GDM1 (cell line): Measurements from ENCODE around the gene SLCO3A1.

ENCODE experiments used
- DNase-seq: peaks from one replicate; lab custom pipeline; 2025; lab: John Stamatoyannopoulos, UW

SLCO3A1 gene

DNA sequence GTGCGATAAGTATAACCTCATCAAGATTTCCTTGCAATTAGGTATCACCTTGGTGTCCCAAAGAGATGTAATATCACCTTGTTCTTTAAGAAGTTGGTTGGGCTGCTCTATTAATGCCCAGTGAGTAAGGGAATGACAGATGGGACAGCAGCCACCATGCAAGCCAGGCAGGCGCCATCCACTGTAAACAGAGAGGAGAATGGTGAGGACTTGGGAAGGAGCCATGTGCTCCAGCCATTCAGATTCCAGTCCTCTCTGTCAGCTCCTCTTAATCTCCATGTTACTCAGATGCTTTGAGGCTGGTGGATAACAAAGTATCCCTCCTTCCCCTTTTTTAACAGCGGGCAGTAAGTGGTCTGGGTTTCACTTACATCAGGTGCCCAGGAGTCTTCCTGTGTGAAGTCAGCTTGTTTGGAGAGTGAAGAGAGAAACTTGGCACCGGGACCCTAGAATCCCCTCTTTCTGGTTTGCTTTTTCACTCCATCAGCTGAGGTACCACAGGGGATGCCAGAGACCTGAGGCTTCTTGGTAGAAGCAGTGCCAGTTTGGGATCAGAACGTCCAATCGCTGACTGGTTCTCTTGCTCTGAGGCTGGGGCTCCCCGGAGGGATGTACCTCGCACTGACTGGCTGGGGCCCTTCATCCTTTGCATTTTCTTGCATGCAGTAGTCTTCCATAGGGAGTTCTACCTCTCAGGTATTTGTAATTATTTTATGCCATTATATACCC is 29.5 kb downstream of the SLCO3A1 start:
- DNase-seq, result no peak

DNA sequence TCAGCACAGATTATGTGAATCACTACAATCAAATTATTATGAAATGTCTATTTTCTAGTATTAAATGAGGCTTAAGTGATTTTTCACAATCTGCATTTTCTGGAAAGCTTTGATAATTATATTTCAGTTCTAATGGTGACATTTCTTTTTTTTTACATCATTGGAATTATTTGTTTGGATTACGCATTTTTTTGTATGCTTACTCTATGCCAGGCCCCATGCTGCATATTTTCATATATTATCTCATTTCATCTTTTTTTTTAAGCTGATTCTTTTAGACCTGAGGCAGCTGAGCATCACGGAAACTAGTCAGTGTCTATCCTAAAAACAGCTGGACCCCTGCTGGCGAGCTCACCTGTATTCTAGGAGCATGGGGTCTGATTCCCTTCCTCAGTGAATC is 31.1 kb downstream of the SLCO3A1 start:
- no peak for DNase-seq

DNA sequence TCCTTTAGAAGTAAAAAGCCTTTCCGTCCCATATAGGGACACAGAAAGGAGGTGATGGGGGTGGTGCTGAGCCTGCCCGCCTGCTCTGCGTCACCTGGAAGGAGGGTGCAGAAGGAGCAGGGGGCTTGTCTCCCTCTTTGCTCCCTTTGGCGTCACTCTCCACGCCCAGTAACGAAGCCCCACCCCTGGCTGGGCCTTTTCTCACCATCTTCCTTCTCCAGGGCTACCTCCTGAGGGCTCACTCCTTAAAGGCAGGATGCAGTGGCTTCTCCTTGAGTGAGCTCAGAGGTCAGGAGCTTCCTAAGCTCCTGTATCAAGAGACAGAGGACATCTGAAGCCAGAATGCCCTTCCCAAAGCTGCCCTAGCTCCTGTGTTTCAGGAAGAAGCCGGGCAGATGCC is 31.5 kb downstream of the SLCO3A1 start:
- no peak for DNase-seq

DNA sequence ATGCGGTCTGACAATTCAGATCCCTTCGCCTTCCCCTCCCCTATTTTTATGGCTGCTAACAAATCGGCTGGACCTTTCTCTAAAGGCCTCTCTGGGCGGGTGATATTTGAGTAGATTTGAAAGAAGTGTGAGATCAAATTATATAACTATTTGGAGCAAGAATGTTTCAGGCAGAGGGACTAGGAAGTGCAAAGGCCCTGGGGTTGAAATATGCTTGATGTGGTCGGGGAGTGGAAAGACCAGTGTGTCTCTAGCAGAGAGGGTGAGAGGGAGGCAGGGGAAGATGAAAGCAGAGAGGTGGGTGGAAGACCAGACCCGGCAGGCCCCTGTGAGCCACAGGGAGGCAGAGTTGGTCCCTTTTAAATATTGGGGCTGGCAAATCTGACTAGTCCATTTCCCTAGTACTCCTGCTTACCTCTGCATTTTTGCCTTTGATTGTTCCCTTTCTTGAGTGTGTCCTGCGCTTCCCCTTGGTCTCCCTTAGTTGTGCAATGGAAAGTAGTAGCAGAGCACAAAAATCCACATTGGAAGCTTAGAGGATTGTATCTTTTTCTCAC is 32.3 kb downstream of the SLCO3A1 start:
- no peak for DNase-seq

DNA sequence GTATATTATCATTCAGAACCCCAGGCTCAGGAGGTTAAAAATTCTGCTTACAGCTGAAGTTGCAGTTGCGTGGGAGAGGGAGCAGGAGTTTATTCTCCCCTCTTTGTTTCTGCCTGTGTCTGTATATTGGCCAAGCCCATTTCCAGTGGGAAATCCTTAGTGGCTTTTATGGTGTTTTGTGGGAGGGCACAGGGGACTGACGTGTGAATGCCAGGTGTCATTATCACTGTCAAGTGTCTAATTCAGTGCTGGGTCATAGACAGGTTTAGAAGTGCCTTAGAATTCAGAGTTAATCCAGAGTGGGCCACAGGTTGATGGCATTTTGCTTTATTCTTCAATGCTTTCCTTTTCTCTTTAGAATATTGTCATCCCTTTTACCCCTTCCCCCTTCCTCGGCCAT is 33.4 kb downstream of the SLCO3A1 start:
- no peak for DNase-seq

DNA sequence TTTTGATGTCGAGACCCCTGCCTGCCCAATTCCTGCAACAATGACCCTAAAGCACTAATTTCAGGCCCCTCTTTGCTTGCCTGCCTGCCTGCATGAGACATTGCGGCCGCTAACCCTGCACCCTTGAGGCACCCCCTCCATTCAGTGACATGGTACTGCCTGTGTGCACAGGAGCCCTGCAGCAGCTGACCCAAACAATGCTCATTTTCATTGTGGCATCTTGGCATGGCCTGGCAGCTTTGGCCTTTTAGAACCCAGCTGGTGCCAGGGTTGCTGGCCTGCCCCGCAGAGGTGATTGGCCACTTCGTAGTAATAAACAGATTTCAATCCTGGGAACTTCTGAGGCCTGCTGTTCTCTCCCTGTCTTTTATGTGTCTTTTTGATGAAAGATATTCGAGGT is 33.8 kb downstream of the SLCO3A1 start:
- DNase-seq, result no peak

DNA sequence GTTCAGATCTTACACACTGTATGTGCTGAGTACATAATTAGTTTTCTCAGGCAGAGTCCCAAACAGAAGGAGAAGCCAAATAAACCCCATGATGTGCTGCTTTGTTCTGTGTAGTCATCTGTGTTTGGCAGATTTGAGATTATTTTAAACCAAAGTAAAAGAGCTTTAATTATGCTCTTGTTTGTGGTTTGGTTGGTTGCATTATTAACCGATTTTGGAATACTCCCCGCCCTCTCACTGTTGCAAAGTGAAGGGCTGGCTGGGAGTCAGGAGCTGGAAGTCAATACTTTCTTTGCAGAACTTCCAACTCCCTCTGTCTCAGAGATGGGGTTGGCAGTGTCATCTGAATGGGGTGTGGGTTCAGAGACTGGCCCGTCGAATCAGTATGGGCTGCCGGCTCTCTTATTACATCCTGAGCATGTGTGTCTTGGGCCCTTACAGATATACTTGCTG is 34.4 kb downstream of the SLCO3A1 start:
- no peak for DNase-seq

DNA sequence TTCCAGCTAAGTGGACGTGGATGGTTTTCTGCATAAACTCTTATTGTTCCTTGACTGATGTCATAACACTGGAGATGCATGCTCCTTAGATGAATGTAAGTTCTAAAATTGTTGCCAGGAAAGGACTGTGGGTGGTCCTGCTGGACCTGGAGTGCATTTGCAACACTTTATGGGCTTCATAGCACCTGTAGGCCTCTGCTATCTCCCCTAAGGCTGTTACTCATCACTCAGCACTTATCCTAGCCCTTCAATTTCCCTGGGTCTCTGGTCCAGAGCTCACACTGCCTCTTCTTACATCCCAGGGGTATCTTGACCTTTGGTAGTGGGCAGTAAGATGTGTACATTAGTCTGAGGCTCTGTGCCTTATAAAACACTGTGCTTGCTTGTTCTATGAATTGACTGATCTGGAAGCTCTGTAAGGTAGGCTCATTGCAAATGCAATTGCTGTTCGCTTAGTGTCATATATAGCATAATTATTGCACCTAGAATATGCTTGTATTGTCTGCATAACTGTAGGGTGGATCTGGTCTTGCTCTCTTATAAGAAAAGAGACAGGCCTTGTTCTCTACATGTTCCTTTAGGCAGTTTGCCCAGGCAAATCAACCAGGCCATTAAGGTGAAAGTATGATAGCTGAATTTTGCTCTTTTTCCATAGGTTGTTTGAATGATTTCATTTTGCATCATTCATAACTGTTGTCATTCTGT is 35.8 kb downstream of the SLCO3A1 start:
- DNase-seq, result no peak

DNA sequence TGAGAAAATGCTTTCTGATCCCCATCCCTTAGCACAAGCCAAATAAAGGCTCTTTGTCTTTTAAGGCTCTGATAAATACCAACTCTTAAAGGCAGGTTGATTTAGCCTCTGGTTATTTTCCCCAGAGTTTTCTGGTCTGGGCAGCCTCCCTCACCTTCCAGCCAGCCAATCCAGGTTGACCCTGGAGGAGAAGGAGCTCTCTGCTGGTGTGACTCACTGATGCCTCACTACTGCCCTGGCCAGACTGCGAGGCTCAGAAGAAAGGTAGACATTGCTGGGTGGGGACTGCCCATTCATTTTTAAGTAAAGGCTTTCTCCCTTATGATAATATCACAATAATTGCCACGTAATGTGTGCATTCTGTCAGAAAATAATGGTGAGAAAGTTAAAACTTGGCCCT is 37.1 kb downstream of the SLCO3A1 start:
- no peak for DNase-seq

DNA sequence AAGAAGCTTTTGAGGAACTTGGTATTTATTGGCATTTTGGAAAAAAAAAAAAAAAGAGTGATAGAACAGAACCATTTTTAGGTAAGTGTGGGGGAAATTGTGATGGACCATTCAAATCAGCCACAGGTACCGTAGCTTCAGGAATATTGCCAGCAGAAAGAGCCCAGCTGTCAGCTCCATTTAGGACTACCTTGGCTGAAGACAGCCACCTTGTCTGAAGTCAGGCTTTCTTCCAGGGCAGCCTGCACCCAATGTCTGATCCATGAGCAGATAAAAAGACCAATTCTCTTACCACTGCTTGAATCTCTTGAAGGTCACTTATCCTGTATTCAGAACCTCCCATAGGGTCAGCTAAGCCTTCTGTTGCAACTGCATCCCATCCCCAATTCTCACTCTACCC is 37.6 kb downstream of the SLCO3A1 start:
- DNase-seq, result no peak

DNA sequence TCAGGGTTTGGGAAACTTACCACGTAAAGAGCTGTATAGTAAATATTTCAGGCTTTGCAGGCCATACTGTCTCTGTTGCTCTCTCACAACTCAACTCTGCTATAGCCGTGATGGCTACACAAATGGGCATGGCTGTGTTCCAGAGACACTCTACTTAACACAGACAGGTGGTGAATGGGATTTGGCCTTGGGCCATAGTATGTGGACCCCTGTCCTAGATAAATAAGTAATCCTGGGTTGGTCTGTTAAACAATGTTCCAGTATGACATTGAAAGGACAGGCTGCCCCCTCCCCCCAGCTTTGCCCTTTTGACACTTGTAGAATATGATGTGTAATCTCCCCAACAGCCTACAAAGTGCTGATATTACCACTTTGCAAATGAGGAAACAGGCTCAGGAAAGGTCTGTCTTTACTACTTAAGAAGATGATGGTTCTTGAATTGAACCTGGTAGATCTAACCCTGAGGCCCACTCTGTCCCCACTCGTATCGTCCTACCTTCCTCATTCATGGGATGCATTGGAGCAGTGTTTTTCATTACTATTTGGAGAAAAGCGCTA is 38.4 kb downstream of the SLCO3A1 start:
- DNase-seq, result no peak

DNA sequence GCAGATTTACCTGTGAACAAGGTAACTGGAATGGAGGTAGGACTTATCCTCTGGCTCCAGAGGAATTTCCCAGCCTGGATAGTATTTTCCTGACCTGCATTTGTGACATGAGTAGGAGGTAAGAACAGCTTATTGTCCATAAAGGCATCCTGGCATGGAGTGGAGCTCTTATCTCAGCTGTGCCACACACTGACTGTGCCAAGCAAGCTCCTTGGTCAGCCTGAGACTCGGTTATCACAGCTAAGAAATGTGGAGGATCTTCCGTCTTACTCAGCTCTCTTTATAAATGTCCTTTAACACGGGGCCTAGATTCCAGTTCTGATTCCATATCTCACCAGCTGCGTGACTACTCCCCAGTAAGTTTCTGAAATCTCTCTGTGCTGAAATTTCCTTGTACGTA is 38.9 kb downstream of the SLCO3A1 start:
- DNase-seq, result no peak

DNA sequence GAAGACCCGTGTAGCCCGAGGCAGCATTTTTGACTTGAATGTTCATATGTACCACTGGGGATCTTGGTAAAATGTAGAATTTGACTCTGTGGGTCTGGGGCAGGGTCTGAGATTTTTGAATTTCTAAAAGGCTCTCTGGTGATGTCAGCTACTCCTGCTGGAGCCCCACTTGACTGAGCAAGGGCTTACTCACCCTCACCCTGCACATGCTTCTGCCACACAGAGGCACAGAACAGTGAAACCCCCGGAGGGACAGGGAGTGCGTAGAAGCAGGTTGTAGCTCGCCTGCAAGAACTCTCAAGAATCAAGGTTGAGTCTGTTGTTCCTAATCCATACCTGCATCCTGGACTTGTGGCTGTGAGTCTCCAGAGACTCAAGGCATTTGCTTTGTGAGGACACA is 41.1 kb downstream of the SLCO3A1 start:
- no peak for DNase-seq

DNA sequence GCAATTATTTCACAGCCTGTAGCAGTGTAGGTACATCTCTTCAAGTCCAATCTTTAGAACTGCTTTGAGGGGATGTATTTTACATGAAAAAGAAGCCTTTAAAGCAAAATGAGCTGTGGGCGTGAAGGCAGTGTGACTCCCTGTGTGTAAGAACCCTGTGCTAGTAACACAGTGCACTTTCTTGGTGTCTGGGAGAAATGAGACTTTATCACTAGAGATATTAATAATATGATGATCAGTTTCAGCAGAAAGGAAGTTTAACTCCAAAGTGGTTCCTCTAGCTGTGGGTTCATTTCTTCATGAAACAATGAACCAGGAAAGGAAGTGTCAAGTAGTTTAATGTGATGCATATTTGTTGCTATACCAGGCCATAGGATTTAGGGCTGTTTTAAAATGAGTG is 41.5 kb downstream of the SLCO3A1 start:
- no peak for DNase-seq

DNA sequence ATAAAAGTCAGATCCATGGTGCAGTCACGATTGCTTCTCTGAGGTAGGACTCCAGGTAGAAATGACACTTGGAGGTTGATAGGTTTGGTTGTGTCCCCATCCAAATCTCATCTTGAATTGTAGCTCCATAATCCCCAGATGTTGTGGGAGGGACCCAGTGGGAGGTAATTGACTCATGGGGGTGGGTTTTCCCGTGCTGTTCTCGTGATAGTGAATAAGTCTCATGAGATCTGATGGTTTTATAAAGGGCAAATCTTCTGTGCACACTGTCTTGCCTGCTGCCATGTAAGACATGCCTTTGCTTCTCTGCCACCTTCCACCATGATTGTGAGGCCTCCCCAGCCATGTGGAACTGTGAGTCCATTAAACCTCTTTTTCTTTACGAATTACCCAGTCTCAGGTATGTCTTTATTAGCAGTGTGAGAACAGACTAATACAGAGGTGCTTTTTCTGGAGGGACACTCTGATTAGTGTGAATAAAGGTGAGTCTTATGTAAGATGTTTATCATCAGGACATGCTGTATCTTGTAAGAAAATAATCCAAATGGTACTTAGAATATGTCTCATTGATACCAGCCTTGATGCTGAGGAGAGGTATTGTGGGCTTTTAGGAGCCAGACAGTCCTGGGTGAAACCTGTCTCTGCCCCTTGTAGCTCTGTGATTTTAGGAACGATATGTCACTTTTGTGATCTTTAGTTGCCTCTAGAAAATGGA is 43.0 kb downstream of the SLCO3A1 start:
- no peak for DNase-seq

DNA sequence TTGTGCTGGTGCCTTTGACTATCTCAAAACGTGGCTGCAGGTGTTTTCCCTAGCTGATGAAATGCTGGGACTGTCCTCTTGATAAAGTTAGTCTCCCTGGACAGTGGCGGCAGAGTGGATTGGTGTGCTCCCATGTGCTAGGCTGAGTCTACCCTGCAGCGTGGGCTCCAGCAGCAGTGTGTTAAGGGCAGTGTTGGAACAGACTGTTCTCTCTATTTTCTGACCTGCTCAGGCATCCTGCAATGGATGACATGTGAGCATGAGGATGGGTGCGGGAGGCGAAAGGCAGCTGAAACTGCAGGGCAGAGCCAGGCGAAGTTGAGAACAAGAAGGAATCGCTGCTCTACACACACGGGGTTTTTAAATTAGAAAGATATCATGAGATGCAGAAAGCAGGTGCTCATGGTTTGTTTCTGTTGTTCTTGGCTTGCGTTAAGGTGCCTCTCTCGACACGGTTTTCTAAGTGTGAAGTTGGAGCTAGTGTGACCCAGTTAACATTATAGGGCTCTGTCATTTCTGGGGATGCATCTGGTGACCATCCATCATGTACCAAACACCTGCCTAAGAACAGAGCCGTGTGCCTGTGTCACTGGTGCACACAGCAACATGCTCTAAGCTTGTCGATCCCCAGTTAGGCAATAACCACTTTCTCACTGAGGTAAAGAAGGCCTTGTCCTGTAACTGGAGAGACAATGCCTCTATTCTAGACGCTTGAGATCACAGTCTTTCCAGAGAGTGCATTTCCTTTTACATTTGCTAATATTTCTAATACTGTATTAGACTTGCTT is 44.3 kb downstream of the SLCO3A1 start:
- DNase-seq, result no peak

DNA sequence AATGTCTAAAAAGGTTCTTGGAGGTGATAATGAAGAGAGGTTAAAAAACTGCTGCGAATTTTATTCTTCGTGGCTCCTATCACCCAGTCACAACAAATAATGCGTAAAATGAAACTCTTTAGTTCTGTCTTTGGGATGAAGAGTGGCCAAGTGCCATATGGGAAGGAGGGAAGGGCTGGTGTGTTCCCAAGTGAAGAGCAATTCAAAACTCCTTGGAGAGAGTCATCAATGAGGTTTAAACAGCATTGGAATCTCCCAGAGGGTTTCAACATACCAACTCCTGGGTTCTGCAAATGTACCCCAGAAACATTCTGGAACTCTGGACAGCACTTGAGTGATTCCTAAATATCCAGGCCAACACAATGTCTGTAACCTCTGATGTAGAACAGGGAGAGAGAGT is 45.3 kb downstream of the SLCO3A1 start:
- no peak for DNase-seq

DNA sequence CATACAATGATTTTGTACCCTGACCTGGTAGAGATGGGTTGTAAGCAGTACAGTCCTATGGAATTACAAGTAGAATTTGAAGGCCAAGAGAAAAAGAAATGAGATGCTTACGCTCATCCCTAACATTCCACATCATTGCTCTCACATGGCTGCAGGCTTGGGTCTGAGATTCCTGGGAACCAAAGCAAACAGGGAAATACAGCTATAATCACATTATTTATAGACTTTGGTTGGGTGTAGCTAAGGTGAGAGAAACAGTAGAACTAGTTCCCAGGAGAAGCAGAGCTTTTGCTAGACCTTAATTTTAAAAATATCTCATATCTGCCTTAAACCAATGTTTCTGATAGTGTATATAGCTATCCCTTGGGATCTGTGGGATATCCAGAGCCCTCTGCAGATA is 51.4 kb downstream of the SLCO3A1 start:
- no peak for DNase-seq

DNA sequence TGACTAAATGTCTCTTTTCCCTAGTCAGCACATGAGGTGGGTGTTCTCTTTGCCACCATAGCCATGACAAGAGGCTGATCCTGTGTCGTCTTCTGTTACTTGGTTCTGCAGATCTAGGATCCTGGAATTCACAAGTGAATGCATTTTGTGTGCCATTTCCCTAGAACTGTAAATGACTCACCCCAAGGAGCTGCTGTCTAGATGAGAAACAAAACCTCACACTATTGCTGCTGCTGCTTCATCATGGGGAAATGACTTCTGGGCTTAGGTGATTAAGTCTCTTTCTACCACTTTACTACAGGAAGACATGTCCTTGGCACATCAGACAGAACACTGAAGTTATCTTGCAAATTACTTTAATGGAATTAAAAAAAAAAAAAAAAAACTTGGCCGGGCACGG is 54.9 kb downstream of the SLCO3A1 start:
- DNase-seq, result no peak

DNA sequence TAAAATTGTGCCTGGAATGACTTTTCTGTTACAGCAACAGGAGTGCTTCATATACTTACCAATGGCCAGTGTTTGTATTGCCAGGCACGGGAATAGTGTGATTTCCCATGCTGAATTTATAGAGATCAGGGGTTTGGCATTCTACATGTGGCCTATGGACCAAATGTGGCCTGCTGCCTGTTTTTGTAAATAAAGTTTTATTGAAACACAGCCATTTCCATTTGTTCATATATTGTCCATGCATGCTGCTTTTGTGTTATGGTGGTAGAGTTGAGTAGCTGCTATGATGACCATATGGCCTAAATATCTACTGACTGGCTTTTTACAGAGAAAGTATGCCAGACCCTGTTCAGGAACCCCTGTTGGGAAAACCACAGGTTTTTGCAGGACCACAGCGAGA is 55.6 kb downstream of the SLCO3A1 start:
- no peak for DNase-seq

DNA sequence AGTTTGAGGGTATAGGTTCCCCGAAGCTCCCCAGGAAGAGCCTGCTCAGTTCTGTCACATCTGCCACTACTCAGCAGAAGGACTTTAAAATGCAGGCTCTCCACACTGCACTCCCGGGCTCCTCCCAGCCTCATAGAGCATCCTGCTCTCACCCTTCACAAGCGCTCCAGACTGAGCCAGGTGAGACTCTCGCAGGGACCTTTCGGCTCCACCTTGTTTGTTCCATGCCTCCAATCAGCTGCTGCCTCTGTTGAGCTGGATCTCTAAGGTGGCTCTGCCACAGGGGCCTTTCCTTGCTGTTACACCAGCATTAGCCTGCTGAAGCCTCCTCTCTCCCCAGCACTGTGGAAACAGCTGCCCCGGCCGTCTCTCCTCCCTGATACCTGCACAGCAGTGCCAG is 56.1 kb downstream of the SLCO3A1 start:
- no peak for DNase-seq

DNA sequence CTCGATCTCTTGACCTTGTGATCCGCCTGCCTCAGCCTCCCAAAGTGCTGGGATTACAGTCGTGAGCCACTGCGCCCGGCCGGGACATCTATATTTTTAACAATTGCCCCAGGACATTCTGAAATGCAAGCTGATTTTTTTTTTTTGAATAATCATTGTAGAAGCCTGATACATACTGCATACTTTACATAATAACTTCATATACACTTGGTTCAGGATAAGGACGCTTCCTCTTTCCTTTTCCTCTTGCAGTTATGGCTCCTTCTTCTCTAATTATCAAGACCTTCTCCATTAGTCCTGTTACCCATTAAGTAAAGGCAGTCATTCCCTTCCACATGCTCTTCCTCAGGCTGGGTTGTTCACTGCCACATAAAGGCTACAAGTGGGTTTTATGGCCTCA is 58.3 kb downstream of the SLCO3A1 start:
- no peak for DNase-seq
